HG02840 (cell line): ENCODE results near the gene CTIF.
A peak's percentile ranks its signal among the peaks of the same experiment; 100 is the strongest.

Experiments
- ATAC-seq: cut with Tn5 transposase; IDR thresholded peaks from one replicate; pipeline ENCODE4 v1.9.1; 2021; ENCODE audit warnings: mild to moderate bottlenecking, moderate library complexity, moderate number of reproducible peaks; ENCODE audit not compliant: unreplicated experiment, low FRiP score

The CTIF gene

GRCh38 chr18:48825101-48825745, 286.4 kb downstream of the CTIF start:
- ATAC-seq: no peak

- no peak for ATAC-seq
Measured at GRCh38 chr18:48826271-48826670, 287.4 kb downstream of the CTIF start.

GRCh38 chr18:48826806-48827205, 288.0 kb downstream of the CTIF start:
- no peak for ATAC-seq

GRCh38 chr18:48827291-48828193, 288.7 kb downstream of the CTIF start:
- no peak for ATAC-seq

GRCh38 chr18:48828194-48828545, 289.3 kb downstream of the CTIF start:
- no peak for ATAC-seq

GRCh38 chr18:48828691-48829442, 290.0 kb downstream of the CTIF start:
- ATAC-seq: no peak

- ATAC-seq: no peak
Measured at GRCh38 chr18:48829443-48830149, 290.8 kb downstream of the CTIF start.

GRCh38 chr18:48831113-48831759, 292.4 kb downstream of the CTIF start:
- no peak for ATAC-seq

GRCh38 chr18:48831802-48832201, 293.0 kb downstream of the CTIF start:
- no peak for ATAC-seq

- ATAC-seq: no peak
Measured at GRCh38 chr18:48832938-48833700, 294.3 kb downstream of the CTIF start.

GRCh38 chr18:48833701-48834412, 295.0 kb downstream of the CTIF start:
- ATAC-seq: peak; percentile 63

GRCh38 chr18:48834413-48835031, 295.7 kb downstream of the CTIF start:
- peak; percentile 55 for ATAC-seq

- no peak for ATAC-seq
Measured at GRCh38 chr18:48835119-48835518, 296.3 kb downstream of the CTIF start.

- no peak for ATAC-seq
Measured at GRCh38 chr18:48835745-48836170, 296.9 kb downstream of the CTIF start.

GRCh38 chr18:48836231-48836805, 297.5 kb downstream of the CTIF start:
- no peak for ATAC-seq

- ATAC-seq: no peak
Measured at GRCh38 chr18:48836806-48837615, 298.2 kb downstream of the CTIF start.

- no peak for ATAC-seq
Measured at GRCh38 chr18:48837676-48838075, 298.8 kb downstream of the CTIF start.
